Neural cell (in vitro differentiated cells): ENCODE results near the gene RSL24D1.

ENCODE experiments used
- CTCF ChIP-seq: fragments of 450-650 bp; IDR thresholded peaks from 2 replicates; pipeline ENCODE4 v1.5.1; 2014; ENCODE audit warnings: antibody characterized with exemption, mild to moderate bottlenecking, moderate library complexity; ENCODE audit not compliant: poor library complexity, severe bottlenecking
- EP300 ChIP-seq: fragments of 450-650 bp; conservative IDR thresholded peaks from 2 replicates; pipeline ENCODE4 v1.6.1; 2014; ENCODE audit warnings: antibody characterized with exemption, mild to moderate bottlenecking, moderate library complexity; ENCODE audit not compliant: poor library complexity, severe bottlenecking
- EZH2 ChIP-seq: fragments of 200-600, 300-800 bp; shearing (Covaris generic), sonication (generic); IDR thresholded peaks from 2 replicates; pipeline ENCODE4 v1.6.1; 2014; ENCODE audit warnings: antibody characterized with exemption, low read length, borderline replicate concordance, mild to moderate bottlenecking; ENCODE audit not compliant: insufficient read depth, poor library complexity, severe bottlenecking
- MXI1 ChIP-seq: fragments of 450-650 bp; conservative IDR thresholded peaks from 2 replicates; pipeline ENCODE4 v1.6.1; 2014; ENCODE audit warnings: antibody characterized with exemption, mild to moderate bottlenecking; ENCODE audit not compliant: poor library complexity, severe bottlenecking
- POLR2AphosphoS5 ChIP-seq: IDR thresholded peaks from 2 replicates; pipeline ENCODE4 v1.6.1; 2012
- REST ChIP-seq: IDR thresholded peaks from 2 replicates; pipeline ENCODE4 v1.6.1; 2012; ENCODE audit warnings: borderline replicate concordance
- TAF1 ChIP-seq: IDR thresholded peaks from 2 replicates; pipeline ENCODE4 v1.6.1; 2012; ENCODE audit warnings: low read depth

GRCh38 chr15:55132672-55133071, 64.1 kb downstream of the RSL24D1 start:
- TF ChIP-seq CTCF (no peak), EP300 (no peak), MXI1 (no peak), EZH2 (no peak), POLR2AphosphoS5 (no peak), REST (no peak), TAF1 (no peak)
